Activated T-cell treated with anti-CD3 and anti-CD28 coated beads, Interleukin-2, amount 50 U/mL, for 24 hours (primary cell): ENCODE results near the gene THAP11.

Experiments
- DNase-seq: peaks from one replicate; pipeline ENCODE4 v3.0.0-alpha.2; 2020
- H3K27ac Mint-ChIP-seq: 2 replicates; pipeline ENCODE4 v1.8.0; 2020; ENCODE audit warnings: mild to moderate bottlenecking, mixed read lengths
- H3K27me3 Mint-ChIP-seq: 2 replicates; pipeline ENCODE4 v1.8.0; 2020; ENCODE audit warnings: mixed read lengths
- H3K36me3 Mint-ChIP-seq: 2 replicates; pipeline ENCODE4 v1.8.0; 2020; ENCODE audit warnings: low read depth, mixed read lengths
- H3K4me1 Mint-ChIP-seq: 2 replicates; pipeline ENCODE4 v1.8.0; 2020; ENCODE audit warnings: low read depth, mixed read lengths
- H3K4me3 Mint-ChIP-seq: 2 replicates; pipeline ENCODE4 v1.8.0; 2020; ENCODE audit warnings: mild to moderate bottlenecking, moderate library complexity, mixed read lengths
- H3K9me3 Mint-ChIP-seq: 2 replicates; pipeline ENCODE4 v1.8.0; 2020; ENCODE audit warnings: mixed read lengths

The THAP11 gene

DNA sequence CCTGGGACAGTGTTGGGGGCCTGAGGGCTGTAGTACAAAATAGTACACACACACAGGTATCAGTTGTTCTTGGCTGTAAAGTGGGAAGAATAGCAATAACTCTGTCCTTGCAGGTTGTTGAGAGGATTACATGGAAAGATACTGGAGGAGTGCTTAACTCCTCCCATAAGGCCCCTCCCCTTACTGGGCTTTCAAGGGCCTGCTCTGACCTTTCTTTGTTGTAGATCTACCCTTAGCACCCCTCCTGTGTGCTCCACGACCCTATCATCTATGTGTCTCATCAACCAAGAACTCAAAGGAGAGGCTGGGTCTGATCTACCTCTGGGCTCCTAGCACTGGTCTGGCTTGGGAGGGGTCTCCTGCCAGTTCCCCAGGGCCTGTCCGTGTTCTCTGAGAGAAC lies 22.5 kb downstream of the THAP11 start:
- H3K4me3 Mint-ChIP-seq, result no peak overlapping the region
- H3K9me3 Mint-ChIP-seq, result no peaks in the 10 kb centered on the region
- peak overlapping the region; percentile 51 for H3K27ac Mint-ChIP-seq
- H3K4me1 Mint-ChIP-seq, result peaks cover 8% of the 10 kb centered on the region
- no peak for DNase-seq
- H3K27me3 Mint-ChIP-seq, result no peaks in the 10 kb centered on the region
- peaks cover 77% of the 10 kb centered on the region for H3K36me3 Mint-ChIP-seq

GRCh38 chr16:67865318-67865717 lies 23.2 kb downstream of the THAP11 start:
- Mint-ChIP-seq H3K27ac (no peak overlapping the region), H3K9me3 (no peaks in the 10 kb centered on the region), H3K36me3 (peaks cover 77% of the 10 kb centered on the region), H3K4me3 (no peak overlapping the region), H3K27me3 (no peaks in the 10 kb centered on the region), H3K4me1 (peaks cover 8% of the 10 kb centered on the region)
- DNase-seq, result no peak

GRCh38 chr16:67868290-67868689 lies 26.2 kb downstream of the THAP11 start:
- no peaks in the 10 kb centered on the region for H3K27me3 Mint-ChIP-seq
- H3K27ac Mint-ChIP-seq, result peak overlapping the region; percentile 64
- peaks cover 9% of the 10 kb centered on the region for H3K4me1 Mint-ChIP-seq
- DNase-seq, result no peak
- H3K4me3 Mint-ChIP-seq, result no peak overlapping the region
- peaks cover 81% of the 10 kb centered on the region for H3K36me3 Mint-ChIP-seq
- H3K9me3 Mint-ChIP-seq, result no peaks in the 10 kb centered on the region

GRCh38 chr16:67869653-67870052 lies 27.5 kb downstream of the THAP11 start:
- peaks cover 88% of the 10 kb centered on the region for H3K36me3 Mint-ChIP-seq
- peaks cover 18% of the 10 kb centered on the region for H3K4me1 Mint-ChIP-seq
- no peaks in the 10 kb centered on the region for H3K9me3 Mint-ChIP-seq
- H3K27me3 Mint-ChIP-seq, result no peaks in the 10 kb centered on the region
- no peak for DNase-seq
- peak overlapping the region; percentile 73 for H3K27ac Mint-ChIP-seq
- H3K4me3 Mint-ChIP-seq, result no peak overlapping the region

GRCh38 chr16:67871256-67871655 lies 29.1 kb downstream of the THAP11 start:
- Mint-ChIP-seq H3K27me3 (no peaks in the 10 kb centered on the region), H3K4me1 (peaks cover 34% of the 10 kb centered on the region), H3K27ac (peak overlapping the region; percentile 44), H3K4me3 (no peak overlapping the region), H3K36me3 (peaks cover 87% of the 10 kb centered on the region), H3K9me3 (no peaks in the 10 kb centered on the region)
- no peak for DNase-seq

GRCh38 chr16:67872131-67872630 lies 30.1 kb downstream of the THAP11 start:
- Mint-ChIP-seq H3K27me3 (no peaks in the 10 kb centered on the region), H3K4me1 (peaks cover 35% of the 10 kb centered on the region), H3K36me3 (peaks cover 87% of the 10 kb centered on the region), H3K9me3 (no peaks in the 10 kb centered on the region), H3K4me3 (peak overlapping the region; percentile 93), H3K27ac (peak overlapping the region; percentile 85)
- no peak for DNase-seq

GRCh38 chr16:67872631-67873434 lies 30.7 kb downstream of the THAP11 start, which contains the start of gene EDC4:
EDC4 (plus strand) TSS chr16:67873052; CDS start chr16:67873262, 210 bp downstream.
- Mint-ChIP-seq H3K27me3 (no peaks in the 10 kb centered on the region), H3K9me3 (no peaks in the 10 kb centered on the region), H3K27ac (peak within 1 kb of the TSS; percentile 96), H3K4me3 (peak within 1 kb of the TSS; percentile 93), H3K36me3 (peaks cover 87% of the 10 kb centered on the region), H3K4me1 (peaks cover 35% of the 10 kb centered on the region)
- DNase-seq, result peak; percentile 97

DNA sequence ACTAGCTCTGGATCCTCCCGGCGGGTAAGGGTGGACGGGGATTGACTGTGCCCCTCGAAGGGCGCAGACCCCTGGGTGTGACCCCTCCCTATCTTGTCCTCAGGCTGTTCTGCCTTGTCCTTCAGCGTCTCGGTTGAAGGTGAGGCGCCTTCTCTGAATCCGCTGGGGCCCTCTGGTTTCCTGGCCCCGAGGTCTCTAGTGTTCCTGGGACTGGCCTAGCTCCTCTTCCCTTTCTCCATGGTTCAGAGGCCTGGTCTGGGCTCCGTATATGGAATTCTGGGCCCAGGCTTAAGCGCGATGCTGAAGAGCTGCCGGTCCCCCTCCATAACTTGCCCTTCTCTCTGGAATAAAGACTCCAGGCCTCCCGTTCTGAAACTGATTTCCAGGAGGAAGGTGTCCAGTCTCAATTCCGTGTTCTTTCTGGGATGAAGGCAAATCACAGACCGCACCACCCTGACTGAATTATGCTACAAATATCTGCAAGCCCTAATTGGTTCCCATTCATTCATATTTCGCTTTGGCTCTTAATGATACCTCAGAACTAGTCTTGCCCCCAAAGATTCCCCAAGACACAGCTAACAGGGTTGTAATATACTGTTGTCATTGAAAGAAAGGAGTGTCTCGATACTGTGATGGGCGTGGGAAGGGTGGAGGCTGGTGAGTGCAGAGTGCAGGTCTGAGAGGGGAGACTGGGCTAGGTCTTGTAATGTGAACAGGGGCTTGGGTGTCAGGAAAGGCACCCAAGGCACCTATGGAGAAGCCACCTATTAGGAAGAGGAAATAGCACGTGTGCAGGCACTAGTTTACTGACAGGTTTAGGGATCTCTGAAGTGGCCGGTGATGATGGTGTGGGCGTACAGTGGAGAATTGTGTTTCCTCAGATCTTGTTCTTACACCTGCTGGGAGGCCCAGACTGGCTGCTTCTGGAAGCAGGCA lies 31.6 kb downstream of the THAP11 start:
- Mint-ChIP-seq H3K36me3 (peaks cover 89% of the 10 kb centered on the region), H3K27me3 (no peaks in the 10 kb centered on the region), H3K9me3 (no peaks in the 10 kb centered on the region), H3K4me3 (peak overlapping the region; percentile 93), H3K4me1 (peaks cover 35% of the 10 kb centered on the region), H3K27ac (peak overlapping the region; percentile 96)
- DNase-seq, result no peak

DNA sequence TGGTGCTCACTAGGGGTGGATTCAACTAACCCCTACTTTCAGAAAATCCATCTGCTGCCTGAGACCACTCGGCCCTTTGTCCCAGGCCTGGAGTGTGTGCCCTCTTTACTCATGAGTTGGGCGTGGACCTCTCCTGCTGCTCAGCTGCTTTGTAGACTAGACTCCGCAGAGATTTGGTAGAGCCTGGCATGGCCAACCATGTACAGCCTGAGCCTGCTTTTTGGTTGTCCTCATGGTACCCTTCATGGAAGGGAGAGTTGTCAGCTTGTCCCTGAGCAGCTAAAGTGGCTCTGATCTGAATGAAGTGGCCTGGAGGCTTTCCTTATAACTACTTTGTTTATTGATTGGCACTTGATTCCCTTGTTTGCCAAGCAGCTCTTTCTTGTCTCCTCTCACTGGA lies 32.3 kb downstream of the THAP11 start:
- Mint-ChIP-seq H3K27me3 (no peaks in the 10 kb centered on the region), H3K4me1 (peaks cover 35% of the 10 kb centered on the region), H3K27ac (peak overlapping the region; percentile 96), H3K36me3 (peaks cover 94% of the 10 kb centered on the region), H3K9me3 (no peaks in the 10 kb centered on the region), H3K4me3 (peak overlapping the region; percentile 93)
- DNase-seq, result no peak

- Mint-ChIP-seq H3K4me1 (peaks cover 35% of the 10 kb centered on the region), H3K27ac (peak overlapping the region; percentile 26), H3K27me3 (no peaks in the 10 kb centered on the region), H3K4me3 (no peak overlapping the region), H3K9me3 (no peaks in the 10 kb centered on the region), H3K36me3 (peaks cover 94% of the 10 kb centered on the region)
- no peak for DNase-seq
These were observed 34.9 kb downstream of the THAP11 start for GRCh38 chr16:67877064-67877463.

DNA sequence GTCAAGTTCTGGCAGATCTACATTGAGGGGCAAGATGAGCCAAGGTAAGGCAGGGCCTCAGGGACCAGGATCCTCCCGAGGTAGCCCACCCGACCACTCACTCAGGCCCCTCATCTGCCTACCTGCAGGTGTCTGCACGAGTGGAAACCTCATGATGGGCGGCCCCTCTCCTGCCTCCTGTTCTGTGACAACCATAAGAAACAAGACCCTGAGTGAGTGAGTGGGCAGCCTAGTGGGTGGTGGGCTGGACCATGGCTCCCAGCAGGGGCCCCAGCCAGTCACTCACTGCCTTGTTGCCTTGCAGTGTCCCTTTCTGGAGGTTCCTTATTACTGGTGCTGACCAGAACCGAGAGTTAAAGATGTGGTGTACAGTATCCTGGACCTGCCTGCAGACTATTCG lies 36.1 kb downstream of the THAP11 start:
- H3K36me3 Mint-ChIP-seq, result peaks cover 98% of the 10 kb centered on the region
- H3K27ac Mint-ChIP-seq, result peak overlapping the region; percentile 30
- no peak for DNase-seq
- no peaks in the 10 kb centered on the region for H3K27me3 Mint-ChIP-seq
- H3K4me3 Mint-ChIP-seq, result no peak overlapping the region
- H3K9me3 Mint-ChIP-seq, result no peaks in the 10 kb centered on the region
- peaks cover 28% of the 10 kb centered on the region for H3K4me1 Mint-ChIP-seq

DNA sequence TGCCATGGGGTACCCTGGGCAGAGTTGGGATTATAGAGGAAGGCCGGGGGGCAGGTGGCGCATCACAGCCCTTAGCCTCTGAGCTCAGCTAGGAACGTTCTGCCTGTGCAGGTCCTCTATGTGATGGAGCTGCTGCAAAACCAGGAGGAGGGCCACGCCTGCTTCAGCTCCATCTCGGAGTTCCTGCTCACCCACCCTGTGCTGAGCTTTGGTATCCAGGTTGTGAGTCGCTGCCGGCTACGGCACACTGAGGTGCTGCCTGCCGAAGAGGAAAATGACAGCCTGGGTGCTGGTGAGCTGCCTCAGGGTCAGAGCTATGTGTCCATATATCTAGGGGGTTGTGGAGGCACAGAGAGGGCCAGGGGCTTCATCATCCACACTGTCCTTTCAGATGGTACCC lies 36.7 kb downstream of the THAP11 start:
- Mint-ChIP-seq H3K27ac (no peak overlapping the region), H3K4me1 (peaks cover 25% of the 10 kb centered on the region), H3K4me3 (no peak overlapping the region), H3K9me3 (no peaks in the 10 kb centered on the region), H3K36me3 (peaks cover 98% of the 10 kb centered on the region), H3K27me3 (no peaks in the 10 kb centered on the region)
- DNase-seq, result no peak

DNA sequence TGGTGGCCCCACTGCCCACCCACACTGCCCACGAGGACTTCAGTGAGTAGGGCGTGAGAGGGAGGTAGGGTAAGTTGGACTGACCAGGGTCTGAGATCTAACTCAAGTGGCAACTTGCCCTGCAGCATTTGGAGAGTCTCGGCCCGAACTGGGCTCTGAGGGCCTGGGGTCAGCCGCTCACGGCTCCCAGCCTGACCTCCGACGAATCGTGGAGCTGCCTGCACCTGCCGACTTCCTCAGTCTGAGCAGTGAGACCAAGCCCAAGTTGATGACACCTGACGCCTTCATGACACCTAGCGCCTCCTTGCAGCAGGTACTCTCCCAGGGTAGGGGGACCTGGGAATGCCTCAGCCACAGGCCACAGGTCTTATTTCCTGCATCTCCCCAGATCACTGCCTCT lies 37.3 kb downstream of the THAP11 start:
- H3K4me3 Mint-ChIP-seq, result no peak overlapping the region
- H3K27me3 Mint-ChIP-seq, result no peaks in the 10 kb centered on the region

DNA sequence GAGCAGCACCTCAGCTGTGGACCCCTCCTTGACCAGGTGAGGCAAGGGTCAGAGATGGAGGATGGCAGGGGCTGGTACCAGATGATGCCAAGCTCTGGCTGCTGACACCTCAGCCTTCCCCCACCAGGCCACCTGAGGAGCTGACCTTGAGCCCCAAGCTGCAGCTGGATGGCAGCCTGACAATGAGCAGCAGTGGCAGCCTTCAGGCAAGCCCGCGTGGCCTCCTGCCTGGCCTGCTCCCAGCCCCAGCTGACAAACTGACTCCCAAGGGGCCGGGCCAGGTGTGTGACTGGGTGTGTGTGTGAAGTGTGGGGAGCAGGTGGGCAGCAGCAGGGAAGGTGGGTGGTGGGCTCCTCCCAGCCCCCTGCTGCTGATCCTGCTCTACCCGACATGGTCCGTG lies 37.8 kb downstream of the THAP11 start:
- H3K9me3 Mint-ChIP-seq, result no peaks in the 10 kb centered on the region
- no peak overlapping the region for H3K27ac Mint-ChIP-seq
- no peak overlapping the region for H3K4me3 Mint-ChIP-seq
- H3K36me3 Mint-ChIP-seq, result peaks cover 100% of the 10 kb centered on the region
- peaks cover 15% of the 10 kb centered on the region for H3K4me1 Mint-ChIP-seq
- DNase-seq, result no peak
- no peaks in the 10 kb centered on the region for H3K27me3 Mint-ChIP-seq

More for the DNA sequence above, 37.3 kb downstream of the THAP11 start:
- no peak for DNase-seq
- H3K4me1 Mint-ChIP-seq, result peaks cover 19% of the 10 kb centered on the region
- H3K9me3 Mint-ChIP-seq, result no peaks in the 10 kb centered on the region
- peaks cover 98% of the 10 kb centered on the region for H3K36me3 Mint-ChIP-seq
- H3K27ac Mint-ChIP-seq, result peak overlapping the region; percentile 44
